SKM-1 (cell line): ENCODE results near the gene TYROBP.
"Not testable (repeated sequence)": the region's sequence is repeated elsewhere in the genome, so short reads cannot be mapped to it uniquely, and the experiment has no call there.

Source experiments
- DNase-seq: peaks from one replicate; lab custom pipeline; 2025; ENCODE audit not compliant: unreplicated experiment; lab: John Stamatoyannopoulos, UW

The TYROBP gene

GRCh38 chr19:35874392-35874930 lies 33.6 kb downstream of the TYROBP start:
- no peak for DNase-seq

- no peak for DNase-seq
Measured at GRCh38 chr19:35872180-35872579, 35.9 kb downstream of the TYROBP start.

GRCh38 chr19:35871611-35872010 lies 36.5 kb downstream of the TYROBP start:
- DNase-seq, result no peak

DNA sequence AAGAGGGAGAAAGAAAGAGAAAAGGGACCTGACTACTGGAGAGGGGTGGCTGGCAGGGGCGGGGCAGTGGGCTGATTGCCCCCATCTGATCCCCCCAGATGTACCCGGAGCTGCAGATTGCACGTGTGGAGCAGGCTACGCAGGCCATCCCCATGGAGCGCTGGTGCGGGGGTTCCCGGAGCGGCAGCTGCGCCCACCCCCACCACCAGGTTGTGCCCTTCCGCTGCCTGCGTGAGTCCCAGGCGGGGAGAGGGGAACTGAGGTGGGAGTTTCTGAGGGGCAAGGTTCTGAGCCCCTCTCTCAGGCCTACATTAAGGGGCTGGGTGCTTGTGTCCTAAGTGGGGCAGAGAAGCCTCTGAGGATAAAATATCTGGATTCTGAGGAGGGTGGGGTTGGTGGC lies 37.3 kb downstream of the TYROBP start:
- DNase-seq, result no peak

- DNase-seq, result not testable (repeated sequence)
Measured at GRCh38 chr19:35870124-35870736, 37.9 kb downstream of the TYROBP start.

GRCh38 chr19:35869327-35870123 lies 38.6 kb downstream of the TYROBP start:
- DNase-seq, result no peak

GRCh38 chr19:35868823-35869326 lies 39.2 kb downstream of the TYROBP start:
- no peak for DNase-seq

DNA sequence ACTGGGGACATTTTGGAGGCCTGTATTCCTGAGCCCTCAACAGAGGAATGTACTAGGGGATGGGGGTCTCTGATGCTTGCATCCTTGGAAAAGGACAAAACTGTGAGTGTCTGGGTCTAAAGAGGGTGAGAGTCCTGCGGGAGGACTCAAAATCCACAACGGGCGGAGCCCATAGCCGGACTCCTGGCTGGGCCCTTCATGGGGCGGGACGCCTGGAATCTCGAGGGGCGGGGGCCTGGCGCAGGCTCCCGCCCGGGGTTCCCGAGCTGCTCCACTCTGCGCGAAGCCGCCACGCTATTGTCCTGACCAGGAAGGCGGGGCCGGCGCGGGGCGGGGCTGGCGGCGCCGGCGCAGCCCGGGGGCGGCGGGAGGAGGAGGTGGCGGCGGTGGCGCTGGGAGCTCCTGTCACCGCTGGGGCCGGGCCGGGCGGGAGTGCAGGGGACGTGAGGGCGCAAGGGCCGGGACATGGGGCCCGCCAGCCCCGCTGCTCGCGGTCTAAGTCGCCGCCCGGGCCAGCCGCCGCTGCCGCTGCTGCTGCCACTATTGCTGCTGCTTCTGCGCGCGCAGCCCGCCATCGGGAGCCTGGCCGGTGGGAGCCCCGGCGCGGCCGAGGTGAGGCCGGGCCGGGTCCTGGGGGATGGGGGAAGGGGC lies 39.8 kb downstream of the TYROBP start, which contains the start of gene APLP1:
TSS of gene APLP1 (plus strand) at position 403 of the 651 bp plus-strand sequence. CDS start at position 466, 63 bp downstream.
- no peak for DNase-seq

- DNase-seq, result no peak
Measured at GRCh38 chr19:35863018-35863417, 45.1 kb downstream of the TYROBP start.

- no peak for DNase-seq
Measured at GRCh38 chr19:35862528-35862927, 45.6 kb downstream of the TYROBP start.

GRCh38 chr19:35861640-35862160 lies 46.4 kb downstream of the TYROBP start:
- DNase-seq, result no peak

GRCh38 chr19:35860818-35861639 lies 47.1 kb downstream of the TYROBP start:
- no peak for DNase-seq

- DNase-seq, result no peak
Measured at GRCh38 chr19:35860436-35860817, 47.7 kb downstream of the TYROBP start.

DNA sequence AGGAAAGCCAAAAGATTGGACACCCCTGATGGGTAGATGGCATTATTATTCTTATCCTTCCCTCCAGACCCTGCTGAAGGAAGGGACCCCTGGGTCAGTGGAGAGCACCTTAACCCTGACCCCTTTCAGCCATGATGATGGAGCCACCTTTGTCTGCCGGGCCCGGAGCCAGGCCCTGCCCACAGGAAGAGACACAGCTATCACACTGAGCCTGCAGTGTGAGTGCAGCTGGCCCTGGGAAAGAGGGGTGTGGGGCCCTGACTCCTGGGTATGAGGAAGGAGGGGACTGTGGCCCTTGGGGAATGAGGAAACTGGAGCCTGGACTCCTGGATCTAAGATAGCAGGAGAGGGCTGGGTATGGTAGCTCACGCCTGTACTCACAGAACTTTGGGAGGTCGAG lies 48.7 kb downstream of the TYROBP start:
- no peak for DNase-seq

GRCh38 chr19:35858311-35858710 lies 49.8 kb downstream of the TYROBP start:
- DNase-seq, result no peak

DNA sequence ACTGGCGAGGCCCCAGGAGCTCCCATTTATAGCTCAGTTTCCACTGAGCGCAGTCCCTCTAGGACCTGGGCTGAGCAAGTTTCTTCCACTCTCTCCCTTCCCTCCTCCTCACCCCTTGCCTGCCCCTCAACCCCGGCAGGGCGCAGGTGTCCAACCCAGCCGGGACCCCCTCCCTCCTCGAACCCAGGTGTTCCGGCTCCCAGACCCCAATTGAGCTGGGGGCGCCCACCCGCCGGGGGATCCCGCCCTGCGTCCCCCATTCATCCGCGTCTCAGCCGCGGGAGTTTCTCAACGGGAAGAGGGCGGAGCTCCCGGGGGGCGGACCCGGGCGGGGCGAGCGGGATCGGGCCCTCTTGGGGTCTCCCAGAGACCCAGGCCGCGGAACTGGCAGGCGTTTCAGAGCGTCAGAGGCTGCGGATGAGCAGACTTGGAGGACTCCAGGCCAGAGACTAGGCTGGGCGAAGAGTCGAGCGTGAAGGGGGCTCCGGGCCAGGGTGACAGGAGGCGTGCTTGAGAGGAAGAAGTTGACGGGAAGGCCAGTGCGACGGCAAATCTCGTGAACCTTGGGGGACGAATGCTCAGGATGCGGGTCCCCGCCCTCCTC lies 51.4 kb downstream of the TYROBP start, which contains the start of gene KIRREL2:
TSS of gene KIRREL2 (plus strand) at position 366 of the 604 bp plus-strand sequence. CDS start at position 575, 209 bp downstream.
- DNase-seq, result no peak
